Neural cell (in vitro differentiated cells): ENCODE results near the gene ATP2A2. TPM values are rescaled to one million over a fixed set of nuclear protein-coding genes. Genes with fewer than 3 reads are reported as not detected.

Experiments
- H2AFZ ChIP-seq: fragments of 200-600, 300-800 bp; sonication (generic), shearing (Covaris generic); 2 replicates; pipeline ENCODE4 v1.6.0; 2014; ENCODE audit warnings: low read depth, mild to moderate bottlenecking, antibody characterized with exemption, low read length, moderate library complexity
- H3F3A ChIP-seq: fragments of 200-600 bp; shearing (Covaris generic); 2 replicates; pipeline ENCODE4 v1.6.1; 2016; ENCODE audit warnings: mild to moderate bottlenecking, moderate library complexity, mixed read lengths, antibody characterized with exemption, low read length; ENCODE audit not compliant: insufficient read depth, poor library complexity, severe bottlenecking
- H3K27ac ChIP-seq: fragments of 200-600, 300-800 bp; sonication (generic), shearing (Covaris generic); 2 replicates; pipeline ENCODE4 v1.5.1; 2014; ENCODE audit warnings: mild to moderate bottlenecking, low read length, moderate library complexity
- H3K27me3 ChIP-seq: fragments of 300-800, 200-600 bp; sonication (generic), shearing (Covaris generic); 2 replicates; pipeline ENCODE4 v1.6.0; 2014; ENCODE audit warnings: mild to moderate bottlenecking, low read depth, low read length, moderate library complexity; ENCODE audit not compliant: insufficient read depth
- H3K36me3 ChIP-seq: fragments of 300-800, 200-600 bp; sonication (generic), shearing (Covaris generic); 2 replicates; pipeline ENCODE4 v1.5.1; 2014; ENCODE audit warnings: mild to moderate bottlenecking, antibody characterized with exemption, low read length, moderate library complexity; ENCODE audit not compliant: insufficient read depth
- H3K4me2 ChIP-seq: fragments of 300-800, 200-600 bp; sonication (generic), shearing (Covaris generic); 2 replicates; pipeline ENCODE4 v1.6.0; 2014; ENCODE audit warnings: mild to moderate bottlenecking, low read length
- H3K4me3 ChIP-seq: fragments of 300-800, 200-600 bp; sonication (generic), shearing (Covaris generic); 2 replicates; pipeline ENCODE4 v1.5.1; 2014; ENCODE audit warnings: mild to moderate bottlenecking, low read length, moderate library complexity
- H3K79me2 ChIP-seq: fragments of 200-600 bp; shearing (Covaris generic); replicated peaks from 2 replicates; pipeline ENCODE4 v1.6.0; 2014; ENCODE audit warnings: mild to moderate bottlenecking, low read length, moderate library complexity; ENCODE audit not compliant: insufficient read depth
- H3K9ac ChIP-seq: fragments of 300-800, 200-600 bp; sonication (generic), shearing (Covaris generic); 2 replicates; pipeline ENCODE4 v1.6.1; 2016; ENCODE audit warnings: mild to moderate bottlenecking, low read length, mixed read lengths
- H3K9me2 ChIP-seq: fragments of 200-600 bp; shearing (Covaris generic); 2 replicates; pipeline ENCODE4 v1.6.1; 2016; ENCODE audit warnings: mild to moderate bottlenecking, low read length, mixed read lengths; ENCODE audit not compliant: insufficient read depth
- H3K9me3 ChIP-seq: fragments of 200-600, 300-800 bp; sonication (generic), shearing (Covaris generic); 2 replicates; pipeline ENCODE4 v1.6.1; 2016; ENCODE audit warnings: mild to moderate bottlenecking, mixed run types, low read length, moderate library complexity, mixed read lengths
- H4K20me1 ChIP-seq: fragments of 200-600 bp; shearing (Covaris generic); 2 replicates; pipeline ENCODE4 v1.6.1; 2016; ENCODE audit warnings: mild to moderate bottlenecking, mixed run types; ENCODE audit not compliant: insufficient read depth
- EP300 ChIP-seq: fragments of 450-650 bp; conservative IDR thresholded peaks from 2 replicates; pipeline ENCODE4 v1.6.1; 2014; ENCODE audit warnings: antibody characterized with exemption, mild to moderate bottlenecking, moderate library complexity; ENCODE audit not compliant: poor library complexity, severe bottlenecking
- EZH2 ChIP-seq: fragments of 200-600, 300-800 bp; shearing (Covaris generic), sonication (generic); IDR thresholded peaks from 2 replicates; pipeline ENCODE4 v1.6.1; 2014; ENCODE audit warnings: antibody characterized with exemption, low read length, borderline replicate concordance, mild to moderate bottlenecking; ENCODE audit not compliant: insufficient read depth, poor library complexity, severe bottlenecking
- MXI1 ChIP-seq: fragments of 450-650 bp; conservative IDR thresholded peaks from 2 replicates; pipeline ENCODE4 v1.6.1; 2014; ENCODE audit warnings: antibody characterized with exemption, mild to moderate bottlenecking; ENCODE audit not compliant: poor library complexity, severe bottlenecking
- POLR2AphosphoS5 ChIP-seq: IDR thresholded peaks from 2 replicates; pipeline ENCODE4 v1.6.1; 2012
- RAD21 ChIP-seq: fragments of 450-650 bp; conservative IDR thresholded peaks from 2 replicates; pipeline ENCODE4 v1.6.1; 2014; ENCODE audit warnings: antibody characterized with exemption, mild to moderate bottlenecking, moderate library complexity
- SMC3 ChIP-seq: fragments of 450-650 bp; conservative IDR thresholded peaks from 2 replicates; pipeline ENCODE4 v1.6.1; 2014; ENCODE audit warnings: antibody characterized with exemption, mild to moderate bottlenecking, moderate library complexity; ENCODE audit not compliant: poor library complexity
- TAF1 ChIP-seq: IDR thresholded peaks from 2 replicates; pipeline ENCODE4 v1.6.1; 2012; ENCODE audit warnings: low read depth
- polyA plus RNA-seq: library from polyadenylated mRNA; depleted of rRNA; stranded (reverse); fragments of >200 nt; gene quantifications from 2 replicates; pipeline ENCODE4 v1.2.3, GENCODE V29; 2014
- TF ChIP-seq, protein P1 (sequence below): fragments of 450-650 bp; IDR thresholded peaks from 2 replicates; pipeline ENCODE4 v1.5.1; 2014; ENCODE audit warnings: antibody characterized with exemption, mild to moderate bottlenecking, moderate library complexity; ENCODE audit not compliant: poor library complexity, severe bottlenecking
- TF ChIP-seq, protein P2 (sequence below): IDR thresholded peaks from 2 replicates; pipeline ENCODE4 v1.6.1; 2012; ENCODE audit warnings: borderline replicate concordance

ATP2A2 gene
- polyA plus RNA-seq, 1 donor from 2014 or later: 49.0 TPM

DNA sequence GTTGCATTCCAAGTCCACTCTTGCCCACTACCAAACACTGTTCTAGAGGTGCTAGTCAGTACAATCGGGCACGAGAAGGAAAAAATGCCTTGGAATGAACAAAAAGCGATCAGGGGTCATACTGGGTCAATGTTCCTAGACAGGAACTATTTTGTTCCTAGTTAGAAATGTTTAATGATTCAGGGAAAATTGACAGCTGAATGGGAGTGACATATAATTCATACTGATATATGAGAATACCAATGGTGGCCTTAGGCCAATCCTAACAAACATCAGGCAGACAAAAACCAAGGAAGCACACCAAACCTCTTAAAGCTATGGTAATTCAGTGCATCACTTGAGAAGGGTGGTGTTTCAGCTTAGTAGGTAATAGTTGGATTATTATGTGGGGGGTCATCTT, 71.4 kb downstream of the ATP2A2 start:
- Histone ChIP-seq H3K79me2 (no peaks in the 10 kb centered on the region), H3K9me3 (no peaks in the 10 kb centered on the region), H3K27me3 (no peaks in the 10 kb centered on the region), H3K9me2 (no peaks in the 10 kb centered on the region), H3K36me3 (no peaks in the 10 kb centered on the region), H3K4me2 (no peak overlapping the region), H3K4me3 (no peak overlapping the region), H4K20me1 (no peaks in the 10 kb centered on the region), H3K27ac (no peak overlapping the region), H2AFZ (no peak overlapping the region), H3K9ac (no peak overlapping the region), H3F3A (no peaks in the 10 kb centered on the region)
- no peak for TF ChIP-seq MXI1
- no peak for TF ChIP-seq EZH2
- no peak for TF ChIP-seq TAF1
- TF ChIP-seq, protein P1, sequence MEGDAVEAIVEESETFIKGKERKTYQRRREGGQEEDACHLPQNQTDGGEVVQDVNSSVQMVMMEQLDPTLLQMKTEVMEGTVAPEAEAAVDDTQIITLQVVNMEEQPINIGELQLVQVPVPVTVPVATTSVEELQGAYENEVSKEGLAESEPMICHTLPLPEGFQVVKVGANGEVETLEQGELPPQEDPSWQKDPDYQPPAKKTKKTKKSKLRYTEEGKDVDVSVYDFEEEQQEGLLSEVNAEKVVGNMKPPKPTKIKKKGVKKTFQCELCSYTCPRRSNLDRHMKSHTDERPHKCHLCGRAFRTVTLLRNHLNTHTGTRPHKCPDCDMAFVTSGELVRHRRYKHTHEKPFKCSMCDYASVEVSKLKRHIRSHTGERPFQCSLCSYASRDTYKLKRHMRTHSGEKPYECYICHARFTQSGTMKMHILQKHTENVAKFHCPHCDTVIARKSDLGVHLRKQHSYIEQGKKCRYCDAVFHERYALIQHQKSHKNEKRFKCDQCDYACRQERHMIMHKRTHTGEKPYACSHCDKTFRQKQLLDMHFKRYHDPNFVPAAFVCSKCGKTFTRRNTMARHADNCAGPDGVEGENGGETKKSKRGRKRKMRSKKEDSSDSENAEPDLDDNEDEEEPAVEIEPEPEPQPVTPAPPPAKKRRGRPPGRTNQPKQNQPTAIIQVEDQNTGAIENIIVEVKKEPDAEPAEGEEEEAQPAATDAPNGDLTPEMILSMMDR: no peak
- no peak for TF ChIP-seq EP300
- no peak for TF ChIP-seq SMC3
- TF ChIP-seq RAD21: no peak
- TF ChIP-seq, protein P2, sequence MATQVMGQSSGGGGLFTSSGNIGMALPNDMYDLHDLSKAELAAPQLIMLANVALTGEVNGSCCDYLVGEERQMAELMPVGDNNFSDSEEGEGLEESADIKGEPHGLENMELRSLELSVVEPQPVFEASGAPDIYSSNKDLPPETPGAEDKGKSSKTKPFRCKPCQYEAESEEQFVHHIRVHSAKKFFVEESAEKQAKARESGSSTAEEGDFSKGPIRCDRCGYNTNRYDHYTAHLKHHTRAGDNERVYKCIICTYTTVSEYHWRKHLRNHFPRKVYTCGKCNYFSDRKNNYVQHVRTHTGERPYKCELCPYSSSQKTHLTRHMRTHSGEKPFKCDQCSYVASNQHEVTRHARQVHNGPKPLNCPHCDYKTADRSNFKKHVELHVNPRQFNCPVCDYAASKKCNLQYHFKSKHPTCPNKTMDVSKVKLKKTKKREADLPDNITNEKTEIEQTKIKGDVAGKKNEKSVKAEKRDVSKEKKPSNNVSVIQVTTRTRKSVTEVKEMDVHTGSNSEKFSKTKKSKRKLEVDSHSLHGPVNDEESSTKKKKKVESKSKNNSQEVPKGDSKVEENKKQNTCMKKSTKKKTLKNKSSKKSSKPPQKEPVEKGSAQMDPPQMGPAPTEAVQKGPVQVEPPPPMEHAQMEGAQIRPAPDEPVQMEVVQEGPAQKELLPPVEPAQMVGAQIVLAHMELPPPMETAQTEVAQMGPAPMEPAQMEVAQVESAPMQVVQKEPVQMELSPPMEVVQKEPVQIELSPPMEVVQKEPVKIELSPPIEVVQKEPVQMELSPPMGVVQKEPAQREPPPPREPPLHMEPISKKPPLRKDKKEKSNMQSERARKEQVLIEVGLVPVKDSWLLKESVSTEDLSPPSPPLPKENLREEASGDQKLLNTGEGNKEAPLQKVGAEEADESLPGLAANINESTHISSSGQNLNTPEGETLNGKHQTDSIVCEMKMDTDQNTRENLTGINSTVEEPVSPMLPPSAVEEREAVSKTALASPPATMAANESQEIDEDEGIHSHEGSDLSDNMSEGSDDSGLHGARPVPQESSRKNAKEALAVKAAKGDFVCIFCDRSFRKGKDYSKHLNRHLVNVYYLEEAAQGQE: no peak
- TF ChIP-seq POLR2AphosphoS5: no peak

DNA sequence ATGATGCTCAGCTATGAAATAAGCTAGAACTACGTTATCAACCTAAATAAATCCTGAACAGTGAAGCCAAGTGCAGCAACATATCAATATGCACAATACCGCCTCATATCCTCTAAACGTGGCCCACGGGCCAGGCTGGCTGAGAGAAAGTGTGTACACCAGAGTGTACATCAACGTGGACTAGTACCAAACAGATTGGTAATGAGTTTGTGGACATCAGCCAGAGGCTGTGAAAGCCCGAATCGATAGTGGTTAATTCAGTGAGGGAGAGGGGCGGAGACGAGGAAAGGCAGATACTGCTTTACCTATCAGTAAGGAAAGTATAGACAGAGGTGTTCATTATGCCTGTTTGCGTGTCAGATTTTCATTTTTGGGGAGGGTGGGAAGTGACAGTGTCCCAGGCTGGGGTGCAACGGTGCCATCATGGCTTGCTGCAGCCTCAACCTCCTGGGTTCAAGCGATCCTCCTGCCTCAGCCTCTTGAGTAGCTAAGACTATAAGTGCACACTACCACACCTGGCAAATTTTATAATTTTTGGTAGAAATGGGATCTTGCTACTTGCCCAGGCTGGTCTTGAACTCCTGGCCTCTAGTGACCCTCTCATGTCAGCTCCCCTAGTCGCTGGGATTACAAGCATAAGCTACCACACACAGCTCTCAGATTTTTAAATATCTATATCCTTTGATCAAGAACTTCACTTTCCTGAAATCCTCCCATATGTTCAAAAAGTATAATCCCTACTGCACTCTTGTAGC, 72.3 kb downstream of the ATP2A2 start:
- no peaks in the 10 kb centered on the region for H3K27me3 ChIP-seq
- no peaks in the 10 kb centered on the region for H3K79me2 ChIP-seq
- H3F3A ChIP-seq: no peaks in the 10 kb centered on the region
- H3K4me3 ChIP-seq: no peak overlapping the region
- no peaks in the 10 kb centered on the region for H3K9me3 ChIP-seq
- H3K9ac ChIP-seq: no peak overlapping the region
- H2AFZ ChIP-seq: no peak overlapping the region
- H3K4me2 ChIP-seq: no peak overlapping the region
- no peaks in the 10 kb centered on the region for H3K9me2 ChIP-seq
- H4K20me1 ChIP-seq: no peaks in the 10 kb centered on the region
- H3K36me3 ChIP-seq: no peaks in the 10 kb centered on the region
- H3K27ac ChIP-seq: no peak overlapping the region
- TF ChIP-seq POLR2AphosphoS5: peak; percentile 14
- no peak for TF ChIP-seq MXI1
